Effector memory CD4-positive, alpha-beta T cell (primary cell): ENCODE measurements around the gene FAM83D.

Experiments
- DNase-seq, 3 donors: peaks; one replicate each; pipeline ENCODE4 v3.0.0-alpha.2; 2020
- H3K27ac ChIP-seq: 2 replicates; pipeline ENCODE4 v1.7.0; 2013; ENCODE audit warnings: mild to moderate bottlenecking, low read length, moderate library complexity; ENCODE audit not compliant: insufficient read depth, poor library complexity, severe bottlenecking
- H3K27me3 ChIP-seq: replicated peaks from 2 replicates; pipeline ENCODE4 v1.7.0; 2013; ENCODE audit warnings: mild to moderate bottlenecking, low read length; ENCODE audit not compliant: insufficient read depth, control insufficient read depth, poor library complexity, severe bottlenecking
- H3K36me3 ChIP-seq: 2 replicates; pipeline ENCODE4 v1.7.0; 2013; ENCODE audit warnings: mild to moderate bottlenecking, low read length, moderate library complexity; ENCODE audit not compliant: control insufficient read depth, insufficient read depth
- H3K4me1 ChIP-seq: 2 replicates; pipeline ENCODE4 v1.7.0; 2013; ENCODE audit warnings: low read length, mild to moderate bottlenecking; ENCODE audit not compliant: control insufficient read depth, insufficient read depth, poor library complexity, severe bottlenecking
- H3K4me3 ChIP-seq: 2 replicates; pipeline ENCODE4 v1.7.0; 2013; ENCODE audit warnings: low read length, low read depth, mild to moderate bottlenecking; ENCODE audit not compliant: insufficient read depth, poor library complexity, severe bottlenecking
- H3K9me3 ChIP-seq: 2 replicates; pipeline ENCODE4 v1.7.0; 2013; ENCODE audit warnings: mild to moderate bottlenecking, low read length, moderate library complexity; ENCODE audit not compliant: control insufficient read depth

The FAM83D gene

DNA sequence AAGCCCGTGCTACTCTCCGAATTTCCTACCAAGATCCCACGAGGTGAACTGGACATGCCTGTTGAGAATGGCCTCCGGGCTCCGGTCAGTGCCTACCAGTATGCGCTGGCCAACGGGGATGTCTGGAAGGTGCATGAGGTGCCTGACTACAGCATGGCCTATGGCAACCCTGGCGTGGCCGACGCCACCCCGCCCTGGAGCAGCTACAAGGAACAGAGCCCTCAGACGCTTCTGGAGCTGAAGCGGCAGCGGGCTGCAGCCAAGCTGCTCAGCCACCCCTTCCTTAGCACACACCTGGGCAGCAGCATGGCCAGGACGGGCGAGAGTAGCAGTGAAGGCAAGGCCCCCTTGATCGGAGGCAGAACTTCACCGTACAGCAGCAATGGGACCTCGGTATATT, 8.0 kb upstream of the FAM83D start:
- peaks cover 53% of the 10 kb centered on the region for H3K36me3 ChIP-seq
- no peaks in the 10 kb centered on the region for H3K9me3 ChIP-seq
- H3K4me1 ChIP-seq = no peaks in the 10 kb centered on the region
- no peak for DNase-seq
- no peaks in the 10 kb centered on the region for H3K27me3 ChIP-seq
- H3K27ac ChIP-seq = no peak overlapping the region
- no peak overlapping the region for H3K4me3 ChIP-seq

DNA sequence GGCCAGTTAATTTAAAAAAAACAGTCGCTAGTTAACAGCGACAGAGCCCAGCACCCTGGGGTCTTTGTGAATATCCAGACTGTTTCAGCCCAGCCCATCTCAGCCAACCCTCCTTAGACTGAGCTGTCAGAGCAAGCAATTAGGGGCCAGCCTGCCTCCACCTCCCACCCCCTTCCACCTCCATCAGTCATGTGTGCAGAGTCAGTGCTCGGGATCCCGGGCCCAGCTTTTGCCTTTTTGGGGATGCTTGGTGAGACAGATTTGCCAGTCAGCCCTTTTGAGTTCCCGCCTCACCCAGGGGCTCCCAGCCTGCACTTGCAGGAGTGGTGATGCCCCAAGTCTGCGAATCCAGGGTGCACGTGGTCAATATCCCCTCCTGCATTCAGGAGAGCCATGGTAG, 6.5 kb upstream of the FAM83D start:
- Histone ChIP-seq H3K36me3 (peaks cover 44% of the 10 kb centered on the region), H3K4me1 (no peaks in the 10 kb centered on the region), H3K27ac (no peak overlapping the region), H3K27me3 (no peaks in the 10 kb centered on the region), H3K4me3 (no peak overlapping the region), H3K9me3 (no peaks in the 10 kb centered on the region)
- DNase-seq = no peak

- H3K4me3 ChIP-seq = no peak overlapping the region
- no peak for DNase-seq
- no peaks in the 10 kb centered on the region for H3K27me3 ChIP-seq
- H3K36me3 ChIP-seq = peaks cover 39% of the 10 kb centered on the region
- no peak overlapping the region for H3K27ac ChIP-seq
- no peaks in the 10 kb centered on the region for H3K9me3 ChIP-seq
- no peaks in the 10 kb centered on the region for H3K4me1 ChIP-seq
Observed at GRCh38 chr20:38920411-38920810, 5.8 kb upstream of the FAM83D start.

DNA sequence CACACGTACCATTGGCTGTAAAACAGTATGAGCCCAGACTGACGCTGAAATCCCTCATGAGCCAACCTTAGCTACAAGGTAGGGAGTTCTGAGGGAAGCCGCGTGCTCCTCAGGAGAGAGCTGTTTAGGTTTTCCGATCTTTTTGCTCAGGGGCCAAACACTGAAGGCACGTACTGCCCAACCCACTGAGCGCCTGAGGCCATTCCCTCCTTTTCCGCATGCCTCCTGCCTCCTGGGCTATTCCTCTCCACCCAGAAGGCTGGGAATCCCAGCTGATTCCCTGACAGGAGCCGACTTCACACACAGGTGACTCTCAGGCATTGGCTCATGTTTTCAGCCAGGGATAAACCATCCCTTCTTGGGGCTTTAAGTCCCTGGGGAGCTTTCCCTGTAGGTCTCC, 5.4 kb upstream of the FAM83D start:
- H3K4me1 ChIP-seq = peaks cover 3% of the 10 kb centered on the region
- DNase-seq = no peak
- no peak overlapping the region for H3K27ac ChIP-seq
- no peaks in the 10 kb centered on the region for H3K9me3 ChIP-seq
- peaks cover 38% of the 10 kb centered on the region for H3K36me3 ChIP-seq
- H3K27me3 ChIP-seq = no peaks in the 10 kb centered on the region
- H3K4me3 ChIP-seq = no peak overlapping the region

GRCh38 chr20:38924718-38925117, 1.5 kb upstream of the FAM83D start:
- no peaks in the 10 kb centered on the region for H3K9me3 ChIP-seq
- H3K27ac ChIP-seq = no peak overlapping the region
- H3K27me3 ChIP-seq = no peaks in the 10 kb centered on the region
- H3K4me3 ChIP-seq = no peak overlapping the region
- H3K36me3 ChIP-seq = peaks cover 17% of the 10 kb centered on the region
- no peak for DNase-seq
- H3K4me1 ChIP-seq = peaks cover 10% of the 10 kb centered on the region

DNA sequence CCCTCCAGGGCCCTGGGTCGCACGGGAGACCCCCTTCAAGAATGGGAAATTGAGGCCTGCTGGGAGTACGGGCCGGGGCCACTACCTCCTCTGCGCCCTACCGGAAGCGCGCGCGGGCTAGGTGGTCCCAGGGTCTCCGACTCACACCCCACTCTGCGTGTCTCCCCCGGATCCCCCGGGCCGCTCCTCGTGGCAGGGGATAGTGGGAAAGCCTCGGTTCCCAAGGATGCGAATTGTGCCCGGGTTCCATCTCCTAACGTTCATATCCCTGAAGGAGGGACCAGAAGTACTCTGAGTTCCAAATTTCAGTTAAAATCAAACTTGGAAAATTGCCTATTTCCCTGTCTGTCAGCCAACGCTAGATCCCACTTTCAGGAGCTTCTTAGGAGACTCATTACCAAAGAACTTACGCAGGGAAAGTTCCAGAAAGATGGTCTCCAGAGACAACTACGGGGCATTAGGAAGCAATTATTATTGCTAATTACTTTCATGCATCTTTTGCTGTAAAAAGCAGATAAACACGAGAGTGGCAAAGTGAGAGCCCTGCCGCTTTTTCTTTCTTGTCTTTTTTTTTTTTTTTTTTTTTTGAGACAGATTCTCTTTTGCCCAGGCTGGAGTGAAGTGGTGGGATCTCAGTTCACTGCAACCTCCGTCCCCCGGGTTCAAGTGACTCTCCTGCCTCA, 858 bp downstream of the FAM83D start:
- Histone ChIP-seq H3K36me3 (no peaks in the 10 kb centered on the region), H3K27me3 (no peaks in the 10 kb centered on the region), H3K4me1 (peaks cover 13% of the 10 kb centered on the region), H3K27ac (peak overlapping the region; percentile 40), H3K9me3 (no peaks in the 10 kb centered on the region), H3K4me3 (peak overlapping the region; percentile 62)
- no peak for DNase-seq

DNA sequence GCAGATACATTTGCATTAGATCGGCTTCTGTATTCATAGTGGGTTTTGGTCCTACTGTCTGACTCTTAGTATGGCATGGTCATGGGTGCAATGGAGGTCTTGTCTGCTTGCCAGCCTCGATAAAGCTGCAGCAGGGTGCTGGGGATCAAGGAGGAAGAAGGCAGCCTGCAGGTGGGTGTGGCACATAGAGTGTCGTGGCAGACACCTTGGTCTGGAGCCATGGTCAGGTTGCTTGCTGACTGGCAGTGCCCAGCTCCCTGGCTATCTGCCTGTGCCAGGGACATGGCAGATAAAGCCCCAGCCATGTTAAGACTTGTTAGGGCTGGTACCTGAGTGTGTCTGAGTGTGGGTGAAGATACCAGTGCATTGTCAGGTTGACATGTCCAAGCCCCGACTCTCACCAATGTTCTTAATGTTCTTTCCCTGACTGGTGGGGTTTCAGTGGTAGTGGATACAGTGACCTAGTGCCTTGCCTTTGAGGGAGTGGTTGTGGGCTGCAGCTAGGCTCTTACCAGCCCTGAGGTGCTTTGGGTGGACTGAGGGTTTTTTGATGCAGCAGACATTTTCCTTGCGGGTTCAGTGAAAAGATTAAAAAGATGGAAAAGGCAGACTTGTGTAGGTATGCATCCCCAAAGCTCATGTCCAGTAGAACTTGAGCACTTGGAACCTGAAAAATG, 1.8 kb downstream of the FAM83D start:
- Histone ChIP-seq H3K4me1 (peaks cover 13% of the 10 kb centered on the region), H3K4me3 (no peak overlapping the region), H3K9me3 (no peaks in the 10 kb centered on the region), H3K27ac (no peak overlapping the region), H3K27me3 (no peaks in the 10 kb centered on the region), H3K36me3 (no peaks in the 10 kb centered on the region)
- no peak for DNase-seq

- H3K4me1 ChIP-seq = peaks cover 13% of the 10 kb centered on the region
Observed at GRCh38 chr20:38930242-38930569, 4.0 kb downstream of the FAM83D start.

GRCh38 chr20:38931984-38932383, 5.8 kb downstream of the FAM83D start:
- H3K9me3 ChIP-seq = no peaks in the 10 kb centered on the region
- no peak for DNase-seq
- H3K27ac ChIP-seq = no peak overlapping the region
- no peaks in the 10 kb centered on the region for H3K27me3 ChIP-seq
- no peak overlapping the region for H3K4me3 ChIP-seq
- H3K4me1 ChIP-seq = peaks cover 6% of the 10 kb centered on the region
- H3K36me3 ChIP-seq = no peaks in the 10 kb centered on the region

More at GRCh38 chr20:38930242-38930569, 4.0 kb downstream of the FAM83D start:
- H3K27ac ChIP-seq = no peak overlapping the region
- no peaks in the 10 kb centered on the region for H3K36me3 ChIP-seq
- no peak overlapping the region for H3K4me3 ChIP-seq
- DNase-seq = no peak
- no peaks in the 10 kb centered on the region for H3K9me3 ChIP-seq
- no peaks in the 10 kb centered on the region for H3K27me3 ChIP-seq

DNA sequence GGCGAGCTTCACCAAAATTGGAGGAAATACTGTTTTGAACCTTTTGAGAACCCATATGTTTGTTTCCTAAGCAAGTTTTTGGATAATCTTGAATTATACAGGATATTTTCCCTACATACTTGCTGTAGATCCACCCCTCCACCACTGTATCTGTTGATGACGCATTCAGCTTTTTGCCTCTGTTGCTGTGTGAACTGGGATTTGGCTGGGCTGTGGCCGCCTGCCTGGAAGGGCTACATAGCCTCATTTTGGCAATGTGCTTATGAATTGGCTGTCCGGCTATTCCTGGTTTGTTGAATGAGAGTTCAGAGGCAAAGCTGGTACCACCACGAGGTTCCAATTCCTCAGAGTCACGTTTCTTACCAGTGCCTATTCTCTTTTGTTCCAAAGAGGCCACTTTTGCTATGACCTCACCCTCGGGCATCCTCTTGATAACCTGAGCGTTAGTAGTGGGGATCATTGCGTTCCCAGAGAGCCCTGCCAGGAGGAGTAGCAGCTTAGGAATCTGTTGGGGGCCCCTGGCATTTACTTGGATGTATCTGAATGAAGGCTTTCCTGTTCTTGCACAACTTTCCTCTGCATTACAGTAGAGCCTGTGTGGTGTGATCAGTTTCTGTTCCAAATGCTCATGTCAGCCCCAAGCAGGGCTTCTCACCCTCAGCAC, 6.4 kb downstream of the FAM83D start:
- no peaks in the 10 kb centered on the region for H3K9me3 ChIP-seq
- H3K4me3 ChIP-seq = no peak overlapping the region
- no peak for DNase-seq
- no peaks in the 10 kb centered on the region for H3K27me3 ChIP-seq
- peaks cover 3% of the 10 kb centered on the region for H3K4me1 ChIP-seq
- H3K36me3 ChIP-seq = no peaks in the 10 kb centered on the region
- no peak overlapping the region for H3K27ac ChIP-seq
